ENCODE measurements around the gene KLHDC7B. TPM values are rescaled to one million over a fixed set of nuclear protein-coding genes. Genes with fewer than 3 reads are reported as not detected.

KLHDC7B gene
- total RNA-seq, 1 experiment from 2014 or later = not detected

GRCh38 chr22:50507991-50508884 lies 37.5 kb upstream of the KLHDC7B start, which contains the start of gene NCAPH2 (continued):
- TF ChIP-seq CTCF (IDR thresholded peaks at IDR 0.05) = no peak

GRCh38 chr22:50508897-50509296 lies 36.8 kb upstream of the KLHDC7B start:
- POLR2A ChIA-PET = no interaction called here
- no peaks in the 10 kb centered on the region for H3K36me3 Mint-ChIP-seq
- DNase-seq (ENCODE audit: low spot score) (no peak), ATAC-seq (no peak)
- TF ChIP-seq NR1H2 (CRISPR knock-in tag; IDR thresholded peaks at IDR 0.05) (no peak), FOXJ3 (CRISPR knock-in tag; IDR thresholded peaks at IDR 0.05; ENCODE audit: borderline replicate concordance) (no peak), ARID4B (CRISPR knock-in tag; IDR thresholded peaks at IDR 0.05; ENCODE audit: borderline replicate concordance) (no peak), SP1 (CRISPR knock-in tag; conservative IDR thresholded peaks at IDR 0.05) (no peak), NFE2L1 (CRISPR knock-in tag; IDR thresholded peaks at IDR 0.05) (no peak), HMGXB4 (CRISPR knock-in tag; IDR thresholded peaks at IDR 0.05) (no peak), MLX (CRISPR knock-in tag; IDR thresholded peaks at IDR 0.05) (no peak), CREB1 (CRISPR knock-in tag; IDR thresholded peaks at IDR 0.05) (no peak), NR2C2 (CRISPR knock-in tag; IDR thresholded peaks at IDR 0.05) (no peak), ERG (CRISPR knock-in tag; IDR thresholded peaks at IDR 0.05) (no peak), ZNF416 (CRISPR knock-in tag; IDR thresholded peaks at IDR 0.05) (no peak), ZNF317 (CRISPR knock-in tag; IDR thresholded peaks at IDR 0.05; ENCODE audit: borderline replicate concordance, low read depth) (no peak), ZNF281 (CRISPR knock-in tag; IDR thresholded peaks at IDR 0.05) (no peak), HMGA2 (CRISPR knock-in tag; IDR thresholded peaks at IDR 0.05) (no peak), MXD4 (CRISPR knock-in tag; IDR thresholded peaks at IDR 0.05; ENCODE audit: borderline replicate concordance) (no peak), ZNF219 (CRISPR knock-in tag; IDR thresholded peaks at IDR 0.05; ENCODE audit: borderline replicate concordance) (no peak), MYBL2 (CRISPR knock-in tag; IDR thresholded peaks at IDR 0.05) (no peak), USF2 (CRISPR knock-in tag; IDR thresholded peaks at IDR 0.05) (no peak)
- H3K27me3 Mint-ChIP-seq (ENCODE audit: low read depth) = no peaks in the 10 kb centered on the region
- H3K4me3 Mint-ChIP-seq = peak overlapping the region; percentile 93
- H3K4me1 Mint-ChIP-seq = peaks cover 10% of the 10 kb centered on the region
- no peaks in the 10 kb centered on the region for H3K9me3 Mint-ChIP-seq
- CTCF ChIA-PET = interaction anchor here (1.3 to 3.0 kb wide), 3 partner anchors 17 to 54 kb away, joined by 4 to 60 read pairs (median 16); partner anchors contain the start of genes SCO2 and SYCE3
- peak overlapping the region; percentile 98 for H3K27ac Mint-ChIP-seq
